ENCODE measurements around the gene TPSD1. TPM values are rescaled to one million over a fixed set of nuclear protein-coding genes. Genes with fewer than 3 reads are reported as not detected.

TPSD1 gene
- total RNA-seq, 2 experiments from 2014 or later, result not detected

GRCh38 chr16:1277151-1277598, 21.3 kb downstream of the TPSD1 start:
- Mint-ChIP-seq H3K4me3 (no peak overlapping the region), H3K36me3 (no peaks in the 10 kb centered on the region), H3K27me3 (peaks cover 12% of the 10 kb centered on the region), H3K9me3 (no peaks in the 10 kb centered on the region), H3K27ac (no peak overlapping the region), H3K4me1 (peaks cover 2% of the 10 kb centered on the region)
- DNase-seq, result no peak

DNA sequence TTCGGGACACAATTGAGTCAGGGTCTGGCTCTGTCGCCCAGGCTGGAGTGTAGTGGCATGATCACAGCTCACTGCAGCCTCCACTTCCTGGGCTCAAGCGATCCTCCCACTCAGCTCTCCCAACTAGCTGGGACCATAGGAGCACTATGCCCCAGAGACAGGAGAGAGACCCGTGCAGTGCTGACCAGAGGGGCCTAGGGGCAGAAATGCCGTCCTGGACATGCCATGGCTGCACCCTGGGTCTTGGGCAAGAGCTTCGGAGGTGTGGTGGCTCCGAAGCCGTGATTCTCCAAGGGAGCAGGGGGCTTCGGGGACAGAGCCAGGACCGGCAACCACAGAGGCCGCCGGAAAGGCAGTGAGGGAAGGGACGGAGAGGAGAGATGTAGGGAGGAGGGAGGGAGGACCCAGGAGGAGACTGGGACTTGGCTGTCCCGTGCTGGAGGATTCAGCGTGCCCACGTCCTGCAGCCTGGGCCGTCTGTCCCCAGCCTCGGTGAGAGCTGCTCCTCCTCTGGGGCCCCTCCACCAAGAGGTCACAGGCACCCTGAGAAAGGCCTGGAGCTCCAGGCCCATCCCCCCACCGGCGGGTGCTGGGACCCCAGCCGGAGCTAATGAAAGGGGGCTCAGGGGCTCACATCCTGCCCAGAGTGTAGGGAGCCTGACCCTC, 21.9 kb downstream of the TPSD1 start:
- Mint-ChIP-seq H3K4me3 (no peak overlapping the region), H3K4me1 (no peaks in the 10 kb centered on the region), H3K27ac (no peak overlapping the region), H3K36me3 (no peaks in the 10 kb centered on the region), H3K9me3 (no peaks in the 10 kb centered on the region), H3K27me3 (peaks cover 12% of the 10 kb centered on the region)
- DNase-seq, result no peak

DNA sequence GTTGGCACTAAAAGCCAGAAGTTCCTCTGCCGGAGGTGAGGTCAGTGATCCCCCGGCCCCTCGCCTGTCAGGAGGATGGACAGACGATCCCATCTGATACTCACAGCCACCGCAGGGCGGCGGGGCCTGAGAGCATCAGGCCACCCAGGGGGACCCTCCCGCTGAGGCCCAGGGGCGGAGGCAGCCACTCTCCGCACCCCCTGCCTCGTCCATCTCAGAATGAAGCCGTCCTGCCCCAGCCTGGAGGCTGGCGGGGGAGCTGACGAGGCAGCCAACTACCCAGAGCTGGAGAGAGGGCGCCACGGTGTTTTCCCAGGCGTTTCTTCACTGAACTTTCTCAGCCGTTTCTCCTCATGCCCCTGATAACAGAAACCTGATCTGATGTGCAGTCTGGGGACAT, 22.6 kb downstream of the TPSD1 start:
- DNase-seq, result no peak
- Mint-ChIP-seq H3K27me3 (peaks cover 10% of the 10 kb centered on the region), H3K4me1 (no peaks in the 10 kb centered on the region), H3K36me3 (no peaks in the 10 kb centered on the region), H3K9me3 (no peaks in the 10 kb centered on the region), H3K4me3 (no peak overlapping the region), H3K27ac (no peak overlapping the region)

DNA sequence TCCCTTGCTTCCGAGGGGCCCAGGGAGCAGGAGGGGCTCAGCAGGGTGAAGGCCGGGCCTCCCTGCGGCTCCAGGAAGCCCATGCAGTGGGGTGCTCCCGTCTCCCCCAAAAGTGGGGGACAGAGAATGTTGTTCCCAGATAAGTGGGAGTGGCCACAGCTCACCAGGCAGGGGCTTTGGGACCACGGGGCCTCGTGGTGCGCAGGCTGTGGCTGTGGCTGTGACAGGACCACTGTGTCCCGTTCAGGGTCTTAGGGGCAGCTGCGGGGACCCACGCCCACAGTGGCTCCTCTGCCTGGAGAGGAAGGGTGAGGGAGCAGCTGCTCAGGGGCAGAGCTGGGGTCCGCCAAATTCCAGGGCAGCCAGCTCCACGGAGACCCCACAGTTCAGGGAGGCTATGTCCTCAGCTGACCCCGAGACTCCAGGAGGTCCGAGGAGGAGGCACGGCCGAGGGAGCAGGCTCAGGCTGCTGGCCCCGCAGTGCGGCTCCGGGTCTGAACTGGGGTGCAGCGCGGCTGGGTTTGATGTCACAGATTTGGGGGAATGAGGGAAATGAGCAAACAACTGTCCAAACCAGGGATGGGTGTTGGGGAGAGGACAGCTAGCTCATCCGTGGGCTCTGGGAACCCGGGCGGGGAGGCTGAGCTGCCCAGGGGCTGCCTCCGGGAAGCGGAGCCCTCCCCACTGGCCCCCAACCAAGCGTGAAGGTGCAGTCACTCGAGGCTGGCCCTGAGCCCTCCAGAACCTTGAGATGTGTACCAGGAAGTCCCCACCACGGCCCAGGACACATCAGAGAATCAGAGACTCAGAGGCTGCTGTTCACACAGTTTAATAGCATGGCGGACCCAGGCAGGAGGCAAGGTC, 23.4 kb downstream of the TPSD1 start:
- H3K4me3 Mint-ChIP-seq, result no peak overlapping the region
- no peak for DNase-seq

GRCh38 chr16:1279945-1280589, 24.2 kb downstream of the TPSD1 start:
- DNase-seq, result no peak
- no peaks in the 10 kb centered on the region for H3K4me1 Mint-ChIP-seq
- no peak overlapping the region for H3K27ac Mint-ChIP-seq
- H3K27me3 Mint-ChIP-seq, result peaks cover 8% of the 10 kb centered on the region
- no peaks in the 10 kb centered on the region for H3K36me3 Mint-ChIP-seq
- no peak overlapping the region for H3K4me3 Mint-ChIP-seq
- no peaks in the 10 kb centered on the region for H3K9me3 Mint-ChIP-seq

More for the DNA sequence above, 23.4 kb downstream of the TPSD1 start:
- Mint-ChIP-seq H3K36me3 (no peaks in the 10 kb centered on the region), H3K9me3 (no peaks in the 10 kb centered on the region), H3K27ac (no peak overlapping the region), H3K27me3 (peaks cover 8% of the 10 kb centered on the region), H3K4me1 (no peaks in the 10 kb centered on the region)

DNA sequence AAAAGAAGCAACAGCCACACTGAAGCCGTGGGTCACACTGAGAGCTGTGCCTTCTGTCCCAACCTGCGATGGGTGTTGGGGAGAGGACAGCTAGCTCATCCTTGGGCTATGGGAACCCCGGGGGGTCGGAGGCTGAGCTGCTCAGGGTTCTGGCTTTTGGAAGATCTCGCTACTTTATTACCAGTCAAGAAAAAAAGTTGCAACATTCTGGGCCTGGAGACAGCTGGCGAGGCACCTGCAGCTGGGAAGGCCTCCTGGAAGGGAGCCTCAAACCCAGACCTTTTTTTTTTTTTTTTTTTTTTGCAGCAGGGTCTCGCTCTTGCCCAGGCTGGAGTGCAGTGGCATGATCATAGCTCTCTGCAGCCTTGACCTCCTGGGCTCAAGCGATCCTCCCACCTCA, 24.9 kb downstream of the TPSD1 start:
- Mint-ChIP-seq H3K27me3 (peaks cover 4% of the 10 kb centered on the region), H3K4me1 (no peaks in the 10 kb centered on the region), H3K27ac (no peak overlapping the region), H3K9me3 (no peaks in the 10 kb centered on the region), H3K36me3 (no peaks in the 10 kb centered on the region), H3K4me3 (no peak overlapping the region)
- DNase-seq, result no peak

DNA sequence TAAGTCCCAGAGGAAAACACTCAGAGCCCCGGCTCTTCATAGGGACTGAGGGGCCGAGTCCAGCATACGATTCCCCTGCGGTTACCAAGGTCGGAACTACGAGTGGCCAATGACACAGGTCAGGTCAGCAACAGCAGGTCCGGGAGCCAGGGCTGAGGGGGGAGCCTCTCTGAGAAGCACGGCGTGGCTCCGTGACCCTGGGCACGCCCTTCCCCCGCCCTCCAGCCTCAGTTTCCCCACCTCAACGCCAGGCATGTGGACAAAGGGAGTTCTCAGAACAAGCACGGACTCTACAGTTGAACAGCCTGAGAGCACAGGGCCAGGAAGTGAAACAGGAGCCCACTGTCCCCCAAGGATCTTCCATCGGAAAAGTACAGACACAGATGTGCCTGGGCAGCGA, 25.6 kb downstream of the TPSD1 start:
- no peak overlapping the region for H3K4me3 Mint-ChIP-seq
- H3K4me1 Mint-ChIP-seq, result no peaks in the 10 kb centered on the region
- H3K27me3 Mint-ChIP-seq, result peaks cover 12% of the 10 kb centered on the region
- no peaks in the 10 kb centered on the region for H3K36me3 Mint-ChIP-seq
- H3K27ac Mint-ChIP-seq, result no peak overlapping the region
- H3K9me3 Mint-ChIP-seq, result no peaks in the 10 kb centered on the region
- DNase-seq, result no peak

DNA sequence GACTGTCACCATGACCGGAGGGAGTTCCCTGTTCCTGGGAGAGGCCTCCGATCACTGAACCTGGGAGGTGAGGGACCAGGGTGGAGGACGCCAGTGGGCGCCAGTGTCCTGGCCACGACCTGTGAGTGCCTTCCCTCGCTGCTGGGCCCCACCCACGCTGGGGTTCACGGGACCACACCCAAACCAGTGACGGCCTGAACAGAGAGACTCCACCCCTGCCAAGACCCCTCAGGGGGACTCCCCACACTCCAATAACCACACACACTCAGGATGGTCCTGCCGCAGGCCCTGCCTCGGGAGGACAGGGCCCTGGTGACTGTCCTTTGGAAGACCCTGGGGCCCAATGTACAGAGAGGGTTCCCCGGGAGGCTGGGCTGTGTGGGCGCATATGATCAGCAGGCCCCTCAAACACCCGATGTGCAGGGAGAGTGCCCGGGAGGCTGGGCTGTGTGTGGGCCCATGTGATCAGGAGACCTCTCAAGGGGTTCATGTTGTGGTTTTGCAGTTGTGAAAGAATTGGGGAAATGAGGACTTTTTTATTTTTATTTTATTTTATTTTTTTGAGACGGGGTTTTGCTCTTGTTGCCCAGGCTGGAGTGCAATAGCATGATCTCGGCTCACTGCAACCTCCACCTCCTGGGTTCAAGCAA, 26.6 kb downstream of the TPSD1 start:
- H3K4me3 Mint-ChIP-seq, result no peak overlapping the region
- no peaks in the 10 kb centered on the region for H3K36me3 Mint-ChIP-seq
- H3K27ac Mint-ChIP-seq, result no peak overlapping the region
- DNase-seq, result no peak
- peaks cover 13% of the 10 kb centered on the region for H3K27me3 Mint-ChIP-seq
- no peaks in the 10 kb centered on the region for H3K9me3 Mint-ChIP-seq
- H3K4me1 Mint-ChIP-seq, result no peaks in the 10 kb centered on the region

DNA sequence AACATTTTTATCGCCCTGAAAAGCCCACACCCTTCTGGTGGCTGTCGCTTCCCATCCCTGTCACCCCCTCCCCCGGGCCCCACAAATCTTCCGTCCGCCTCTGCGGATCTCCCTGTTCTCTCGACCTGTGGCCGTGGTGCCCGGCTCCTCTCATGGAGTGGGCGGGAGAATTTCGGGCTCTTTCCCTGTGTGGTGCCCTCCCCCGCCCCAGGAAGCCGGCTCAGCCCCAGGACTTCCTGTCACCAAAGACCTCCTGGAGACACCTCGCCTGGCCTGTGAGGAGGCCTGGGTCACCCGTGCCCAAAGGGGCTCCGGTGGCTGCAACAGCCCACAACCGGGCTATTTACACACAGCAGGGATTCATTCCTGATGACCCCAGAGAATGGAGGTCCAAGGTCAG, 27.4 kb downstream of the TPSD1 start:
- Mint-ChIP-seq H3K36me3 (no peaks in the 10 kb centered on the region), H3K4me3 (no peak overlapping the region)
- no peak for DNase-seq

DNA sequence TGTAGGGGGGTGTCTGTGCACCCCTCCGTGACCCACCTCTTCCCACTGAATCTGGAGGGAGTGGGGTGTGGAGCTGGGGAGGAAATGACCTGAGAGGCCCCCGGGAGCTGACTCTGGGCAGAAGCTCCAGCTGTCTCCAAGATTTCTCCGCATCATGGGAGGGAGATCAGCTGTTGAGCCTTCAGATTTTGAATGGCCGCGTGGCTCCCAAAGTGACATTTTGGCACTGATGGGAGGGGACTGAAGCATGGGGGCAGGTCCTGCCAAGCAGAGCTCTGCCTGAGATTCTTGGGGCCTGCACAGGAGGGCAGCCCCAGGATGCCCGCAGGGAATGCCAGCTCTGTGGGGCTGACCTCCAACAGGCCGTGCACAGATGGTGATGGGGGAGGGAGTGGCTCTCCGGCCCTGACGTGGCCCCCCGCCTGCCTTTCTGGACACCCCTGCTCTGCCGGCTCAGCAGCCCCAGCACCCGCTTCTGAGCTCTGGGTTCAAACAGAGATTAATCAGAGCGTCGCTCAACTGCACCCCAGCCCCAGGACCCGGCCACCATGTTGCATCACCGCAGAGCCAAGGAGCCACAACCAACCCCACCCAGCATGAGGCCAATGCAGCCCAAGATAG, 28.2 kb downstream of the TPSD1 start:
- Mint-ChIP-seq H3K9me3 (no peaks in the 10 kb centered on the region), H3K27ac (no peak overlapping the region), H3K27me3 (peaks cover 23% of the 10 kb centered on the region), H3K4me1 (peaks cover 2% of the 10 kb centered on the region), H3K36me3 (no peaks in the 10 kb centered on the region), H3K4me3 (no peak overlapping the region)
- DNase-seq, result no peak

More for the DNA sequence above, 27.4 kb downstream of the TPSD1 start:
- no peak overlapping the region for H3K27ac Mint-ChIP-seq
- H3K4me1 Mint-ChIP-seq, result no peaks in the 10 kb centered on the region
- H3K9me3 Mint-ChIP-seq, result no peaks in the 10 kb centered on the region
- peaks cover 17% of the 10 kb centered on the region for H3K27me3 Mint-ChIP-seq

- DNase-seq, result no peak
- Mint-ChIP-seq H3K4me3 (no peak overlapping the region), H3K4me1 (peaks cover 3% of the 10 kb centered on the region), H3K9me3 (no peaks in the 10 kb centered on the region), H3K27ac (no peak overlapping the region), H3K27me3 (peaks cover 40% of the 10 kb centered on the region), H3K36me3 (no peaks in the 10 kb centered on the region)
Measured at GRCh38 chr16:1285669-1286512, 30.0 kb downstream of the TPSD1 start.

DNA sequence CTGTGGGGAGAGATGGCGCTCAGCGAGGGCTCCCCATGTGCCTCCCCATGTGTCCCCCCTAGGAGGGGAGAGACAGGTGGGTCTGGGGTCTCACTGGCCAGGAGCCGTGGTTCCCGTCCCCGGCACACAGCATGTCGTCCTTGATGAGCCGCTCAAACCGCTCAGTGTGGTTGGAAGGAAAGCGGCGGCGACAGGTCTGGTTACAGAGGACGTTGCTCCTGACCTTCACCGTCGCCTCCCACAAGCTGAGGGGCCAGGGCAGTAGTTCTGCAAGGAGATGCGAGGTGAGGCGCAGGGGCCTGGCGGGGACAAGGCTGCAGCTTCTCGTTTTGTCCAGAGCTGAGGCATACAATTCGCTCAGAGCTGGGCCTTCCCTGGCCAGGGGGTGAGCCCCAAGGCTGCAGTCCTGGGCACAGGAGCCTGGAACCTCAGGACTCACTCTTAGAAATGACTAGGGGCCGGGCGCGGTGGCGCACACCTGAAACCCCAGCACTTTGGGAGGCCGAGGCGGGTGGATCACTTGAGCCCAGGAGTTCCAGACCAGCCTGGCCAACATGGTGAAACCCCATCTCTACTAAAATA, 30.7 kb downstream of the TPSD1 start:
- no peaks in the 10 kb centered on the region for H3K9me3 Mint-ChIP-seq
- no peak overlapping the region for H3K27ac Mint-ChIP-seq
- H3K27me3 Mint-ChIP-seq, result peaks cover 47% of the 10 kb centered on the region
- DNase-seq, result no peak
- peaks cover 3% of the 10 kb centered on the region for H3K4me1 Mint-ChIP-seq
- no peaks in the 10 kb centered on the region for H3K36me3 Mint-ChIP-seq
- H3K4me3 Mint-ChIP-seq, result no peak overlapping the region

DNA sequence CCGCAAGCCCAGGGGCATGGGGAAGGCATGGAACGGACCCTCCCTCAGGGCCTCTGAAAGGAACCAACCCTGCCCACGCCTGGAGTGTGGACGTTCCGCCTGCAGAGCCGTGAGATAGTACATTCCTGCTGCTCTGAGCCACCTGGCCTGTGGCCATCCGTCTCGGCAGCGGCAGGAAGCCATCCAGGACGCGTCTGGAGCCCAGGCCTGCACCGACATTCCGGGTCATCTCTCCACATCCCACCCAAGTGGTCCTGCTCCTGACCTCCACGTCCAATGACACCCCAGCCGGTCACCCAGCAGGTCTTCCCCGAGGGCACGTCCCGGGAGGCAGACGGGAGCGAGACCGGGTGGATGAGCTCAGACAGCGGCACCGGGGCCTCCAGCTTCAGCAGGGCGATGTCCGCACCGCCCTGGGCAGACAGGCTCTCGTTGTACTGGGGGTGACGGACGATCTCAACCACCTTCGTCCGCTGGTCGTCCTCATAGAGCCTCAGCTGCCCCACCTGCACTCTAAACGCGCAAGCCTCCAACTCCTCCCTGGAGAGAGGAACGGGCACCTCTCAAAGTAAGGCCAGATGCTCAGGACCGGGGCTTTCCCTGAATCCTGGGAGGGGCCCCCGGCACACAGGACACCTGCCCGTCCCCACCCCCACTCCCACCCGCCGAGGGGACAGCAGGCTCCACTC, 32.3 kb downstream of the TPSD1 start:
- DNase-seq, result no peak
- Mint-ChIP-seq H3K9me3 (no peaks in the 10 kb centered on the region), H3K4me3 (no peak overlapping the region), H3K4me1 (peaks cover 3% of the 10 kb centered on the region), H3K27ac (no peak overlapping the region), H3K27me3 (peaks cover 60% of the 10 kb centered on the region), H3K36me3 (no peaks in the 10 kb centered on the region)

Data from activated naive CD8-positive, alpha-beta T cell treated with anti-CD3 and anti-CD28 coated beads for 36 hours (primary cell).